NCI-H187 (cell line): Measurements from ENCODE around the gene KCNB1.

Source experiments
- DNase-seq, 2 experiments: peaks; one replicate each; lab custom pipeline; 2025; lab: John Stamatoyannopoulos, UW

KCNB1 gene

DNA sequence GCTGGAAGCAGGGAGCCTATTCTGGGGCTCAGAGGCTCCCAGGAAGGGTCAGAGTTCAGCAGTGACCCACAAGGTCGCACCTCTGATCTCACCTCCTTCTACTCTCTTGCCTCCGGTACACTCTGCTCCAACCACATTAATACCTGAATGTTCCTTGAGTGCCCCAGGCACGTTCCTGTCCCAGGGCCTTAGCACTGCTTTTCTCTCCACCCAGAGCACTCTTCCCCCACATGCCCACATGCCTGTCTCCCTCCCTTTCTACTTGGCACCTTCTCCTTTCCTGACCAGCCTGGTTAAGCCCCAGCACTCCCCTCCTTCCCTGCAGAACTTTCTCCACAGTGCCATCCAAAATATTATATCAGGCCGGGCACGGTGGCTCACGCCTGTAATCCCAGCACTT lies 13.4 kb downstream of the KCNB1 start:
- DNase-seq, result no peak

DNA sequence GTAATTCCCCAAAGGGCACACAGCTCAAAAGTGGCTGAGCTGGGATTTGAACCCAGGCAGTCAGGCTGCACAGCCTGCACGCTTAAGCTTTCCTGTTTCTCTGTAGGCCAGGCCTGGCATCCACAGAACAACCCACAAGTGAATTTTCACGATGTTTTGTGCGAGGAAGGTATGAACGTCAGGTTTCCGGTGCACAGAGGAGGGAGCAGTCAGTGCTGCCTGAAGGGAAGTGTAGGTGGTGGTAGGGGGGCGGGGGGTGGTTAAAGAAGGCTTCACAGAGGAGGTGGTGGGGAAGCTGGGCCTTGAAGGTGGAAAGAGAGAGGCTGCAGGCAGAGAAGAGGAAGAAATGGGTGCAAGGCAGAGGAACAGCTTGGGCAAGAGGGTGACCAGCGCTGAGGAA lies 14.1 kb downstream of the KCNB1 start:
- no peak for DNase-seq

DNA sequence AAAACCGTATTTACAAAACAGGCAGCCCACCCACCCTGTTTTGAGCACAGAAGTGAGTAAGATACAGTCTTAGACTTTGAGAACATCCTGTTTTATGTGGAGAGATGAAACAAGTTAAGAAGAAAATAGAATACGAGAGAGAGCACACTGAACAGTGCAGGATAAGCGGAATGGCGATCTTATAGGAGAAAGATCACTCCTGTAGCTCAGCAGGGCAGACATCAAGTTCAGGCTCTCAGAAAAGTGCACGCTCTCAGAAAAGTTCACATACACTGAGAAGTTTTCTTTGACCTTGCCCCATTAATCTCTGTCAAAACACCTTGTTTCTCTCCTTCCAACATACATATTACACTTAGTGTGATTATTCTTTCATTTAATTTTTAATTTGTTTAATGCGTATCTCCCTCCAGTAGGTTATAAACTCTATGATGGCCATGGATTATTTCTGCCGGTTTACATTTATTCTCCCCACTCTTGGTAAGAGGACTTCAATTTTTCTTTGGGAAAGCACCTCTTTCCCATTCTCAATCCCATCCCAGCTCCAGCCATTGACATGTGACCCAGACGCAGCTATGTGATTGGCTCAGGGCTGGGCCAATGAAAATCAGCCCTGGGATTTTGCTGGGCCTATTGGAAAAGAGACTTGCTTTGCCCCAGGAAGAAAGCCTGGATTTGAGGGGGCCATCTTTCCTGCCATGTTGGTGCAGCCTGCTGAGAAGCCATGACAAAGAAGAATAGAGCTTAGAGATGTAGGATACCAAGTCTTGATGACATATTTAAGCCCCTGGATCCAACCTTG lies 16.2 kb downstream of the KCNB1 start:
- DNase-seq, result no peak

DNA sequence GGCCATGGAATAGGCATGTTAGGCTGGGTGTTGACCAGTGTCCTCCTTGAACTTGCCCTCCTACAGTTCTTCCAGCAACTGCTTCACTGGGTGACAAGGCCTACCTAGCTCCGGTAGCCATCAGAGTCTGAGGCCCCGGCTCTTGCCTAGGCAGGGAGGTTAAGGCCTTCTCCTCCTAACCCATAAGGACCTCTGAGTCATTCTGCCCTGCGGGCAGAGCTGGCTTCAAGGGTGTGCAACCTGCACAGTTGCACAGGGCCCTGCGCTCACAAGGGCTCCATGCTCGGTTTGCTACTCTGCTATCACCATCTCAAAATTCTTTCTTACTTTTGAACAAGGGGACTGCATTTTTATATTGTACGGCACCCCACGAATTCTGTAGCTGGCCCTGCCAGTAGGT lies 17.9 kb downstream of the KCNB1 start:
- no peak for DNase-seq

- DNase-seq, result no peak
Observed at GRCh38 chr20:49462626-49463025, 19.8 kb downstream of the KCNB1 start.

DNA sequence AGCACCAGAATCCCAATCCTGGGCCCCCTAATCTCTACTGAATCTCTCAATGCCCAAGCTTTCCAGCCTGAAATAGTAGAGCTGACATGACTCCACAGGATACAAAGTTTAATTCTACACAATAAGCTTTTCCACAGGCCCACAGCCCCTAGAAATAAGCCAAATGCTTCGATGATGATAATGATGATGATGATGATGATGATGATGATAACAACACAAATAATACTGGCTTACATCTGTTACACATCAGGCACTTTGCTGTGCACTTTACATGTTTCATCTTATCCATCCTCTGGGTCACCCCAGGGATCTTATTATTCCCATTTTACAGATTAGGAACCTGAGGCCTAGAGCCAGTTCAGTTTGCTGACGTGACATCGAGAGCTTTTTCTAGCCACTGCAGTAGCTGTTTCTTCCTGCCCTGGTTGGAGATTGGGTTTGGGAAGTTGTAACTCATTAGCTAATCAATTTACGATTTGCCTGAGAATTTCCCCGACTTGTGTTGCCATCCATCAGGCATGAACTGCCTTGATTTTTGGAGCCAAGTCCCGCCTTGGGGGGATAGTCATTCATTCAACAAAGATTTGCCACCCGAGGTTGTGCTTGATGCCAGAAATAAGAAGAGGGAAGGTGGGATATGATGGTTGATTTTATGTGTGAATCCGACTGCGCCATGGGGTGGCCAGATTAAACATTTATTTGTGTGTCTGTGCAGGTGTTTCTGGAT lies 20.4 kb downstream of the KCNB1 start:
- DNase-seq, result no peak

GRCh38 chr20:49460916-49461315 lies 21.6 kb downstream of the KCNB1 start:
- no peak for DNase-seq

GRCh38 chr20:49460131-49460530 lies 22.3 kb downstream of the KCNB1 start:
- no peak for DNase-seq

DNA sequence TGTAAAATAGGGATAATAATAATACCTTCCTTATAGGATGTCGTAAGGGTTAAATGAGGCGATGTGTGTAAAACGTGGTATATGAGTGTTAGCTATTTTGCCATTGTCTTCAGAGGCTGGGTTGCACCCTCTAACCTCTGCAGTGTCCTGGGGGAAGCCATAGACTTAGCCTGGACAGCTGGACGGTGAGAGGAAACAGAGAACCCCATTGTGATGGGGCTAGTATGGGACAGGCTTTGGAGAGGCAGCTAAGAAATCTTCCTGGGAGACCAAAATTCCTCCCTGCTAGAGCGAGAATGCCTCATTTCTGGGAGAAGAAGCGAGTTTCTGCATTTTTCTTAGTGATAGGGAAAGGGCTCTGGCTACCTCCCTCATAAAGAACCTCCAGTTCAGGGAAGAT lies 22.8 kb downstream of the KCNB1 start:
- DNase-seq, result no peak

GRCh38 chr20:49457444-49457843 lies 25.0 kb downstream of the KCNB1 start:
- no peak for DNase-seq

DNA sequence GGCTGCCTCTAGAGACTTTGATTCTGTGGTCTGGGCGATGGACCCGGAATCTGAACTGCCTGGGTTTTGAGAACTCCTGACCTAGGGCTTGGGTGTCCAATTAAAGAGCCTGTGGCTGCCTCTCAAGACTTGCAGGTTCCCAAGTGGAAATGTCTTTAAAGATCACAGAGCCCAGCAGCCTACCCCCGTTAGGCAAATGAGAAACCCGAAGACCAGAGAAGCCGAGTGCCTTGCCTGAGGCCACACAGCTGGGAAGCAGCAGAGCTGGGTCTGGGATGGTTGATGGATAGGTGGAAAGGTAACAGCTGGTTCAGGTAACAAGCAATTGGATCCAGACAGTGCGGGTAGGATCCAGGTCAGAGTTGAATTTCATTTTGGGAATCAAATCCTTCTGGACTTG lies 25.8 kb downstream of the KCNB1 start:
- DNase-seq, result no peak

DNA sequence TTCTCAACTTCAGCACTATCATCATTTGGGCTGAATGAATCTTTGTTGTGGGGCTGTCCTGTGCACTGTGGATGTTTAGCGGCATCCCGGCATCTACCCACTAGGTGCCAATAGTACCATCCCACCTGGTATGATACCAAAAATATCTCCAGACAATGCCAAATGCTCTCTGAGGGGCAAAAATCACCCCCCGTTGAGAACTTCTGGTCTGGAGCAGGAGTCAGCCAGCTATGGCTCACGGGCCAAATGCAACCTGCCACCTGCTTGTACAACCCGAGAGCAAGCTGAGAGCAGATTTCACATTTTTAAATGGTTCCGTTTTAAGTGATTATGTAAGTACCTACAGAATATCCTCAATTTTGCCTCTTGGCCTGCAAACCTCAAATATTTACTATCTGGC lies 26.8 kb downstream of the KCNB1 start:
- no peak for DNase-seq

DNA sequence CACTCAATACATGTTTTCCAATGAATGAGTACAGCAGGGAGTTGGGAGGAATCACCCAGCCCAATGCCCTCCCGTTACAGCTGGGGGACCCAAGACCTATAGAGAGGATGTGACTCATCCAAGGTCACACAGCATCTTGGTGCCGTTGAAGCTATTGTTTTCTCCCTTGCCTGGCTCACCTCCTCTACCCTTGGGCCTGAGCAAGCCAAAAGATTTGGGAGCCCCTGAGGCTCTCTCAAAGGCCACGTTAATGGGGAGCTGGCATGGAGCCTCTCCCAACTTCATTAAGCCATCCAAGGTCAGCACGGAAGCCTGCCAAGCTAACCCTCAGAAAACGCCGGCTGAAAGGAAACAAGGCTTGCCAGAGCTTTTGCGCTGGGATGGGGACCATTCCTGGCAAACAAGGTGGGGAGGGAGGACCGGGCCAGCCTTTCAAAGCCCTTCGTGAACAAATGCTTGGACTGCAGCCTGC lies 30.4 kb downstream of the KCNB1 start:
- DNase-seq, result no peak

DNA sequence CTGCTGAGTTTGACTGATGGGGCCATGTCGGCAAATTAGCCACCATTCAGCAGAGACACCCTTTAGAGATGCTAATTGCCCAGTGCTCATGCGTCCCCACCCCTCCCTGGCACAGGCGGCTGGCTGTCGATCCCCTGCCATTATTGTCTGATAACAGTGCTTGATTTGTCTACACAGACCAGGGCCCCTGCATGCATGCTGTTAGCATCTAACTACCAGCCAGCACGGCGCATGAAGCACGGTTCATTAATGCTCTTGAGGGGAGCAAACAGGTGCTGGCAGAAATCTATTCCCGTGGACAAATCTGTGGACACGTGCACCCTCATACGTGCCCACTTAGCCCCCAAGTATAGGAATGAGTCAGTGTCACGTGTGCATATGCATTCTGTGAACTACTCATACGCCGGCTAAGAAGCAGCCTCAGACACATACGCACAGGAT lies 32.2 kb downstream of the KCNB1 start:
- no peak for DNase-seq

GRCh38 chr20:49448917-49449316 lies 33.6 kb downstream of the KCNB1 start:
- no peak for DNase-seq

GRCh38 chr20:49447946-49448809 lies 34.3 kb downstream of the KCNB1 start:
- no peak for DNase-seq

- DNase-seq, result no peak
Observed at GRCh38 chr20:49447364-49447763, 35.1 kb downstream of the KCNB1 start.

DNA sequence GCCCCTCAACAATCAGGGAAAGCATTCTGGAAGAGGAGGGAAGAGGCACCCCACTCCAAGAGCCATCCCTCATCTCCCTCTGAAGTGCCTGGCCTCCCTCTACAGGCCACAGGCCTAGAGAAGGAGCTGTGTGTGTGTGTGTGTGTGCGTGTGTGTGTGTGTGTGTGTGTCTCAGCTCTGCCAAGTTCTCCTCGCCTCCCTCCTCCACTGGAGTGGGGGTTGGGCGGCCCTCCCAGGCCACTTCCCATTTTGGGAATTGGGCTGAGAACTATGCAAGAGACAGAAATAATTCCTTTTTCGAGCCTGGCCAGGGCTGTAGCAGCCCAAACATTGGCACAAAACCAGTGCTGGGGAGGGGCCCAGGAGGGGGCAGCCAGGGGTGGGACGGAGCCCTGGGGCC lies 35.7 kb downstream of the KCNB1 start:
- no peak for DNase-seq

DNA sequence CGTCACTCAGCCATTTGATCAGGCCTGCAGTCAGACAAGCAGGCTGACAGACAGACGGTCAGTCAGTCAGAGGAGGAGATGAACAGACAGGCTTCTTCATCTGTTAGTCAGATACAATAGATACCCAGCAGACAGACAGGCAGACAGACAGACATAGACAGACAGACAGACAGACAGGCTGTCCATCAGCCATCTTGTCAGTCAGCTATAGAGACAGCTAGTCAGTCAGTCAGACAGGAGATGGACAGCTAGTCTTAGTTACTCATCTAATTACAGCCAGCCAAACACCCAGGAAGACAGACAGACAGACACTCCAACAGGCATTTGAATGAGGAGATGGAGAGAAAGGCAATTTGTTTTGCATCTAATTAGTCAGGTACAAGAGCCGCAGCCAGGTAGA lies 36.4 kb downstream of the KCNB1 start:
- DNase-seq, result no peak

DNA sequence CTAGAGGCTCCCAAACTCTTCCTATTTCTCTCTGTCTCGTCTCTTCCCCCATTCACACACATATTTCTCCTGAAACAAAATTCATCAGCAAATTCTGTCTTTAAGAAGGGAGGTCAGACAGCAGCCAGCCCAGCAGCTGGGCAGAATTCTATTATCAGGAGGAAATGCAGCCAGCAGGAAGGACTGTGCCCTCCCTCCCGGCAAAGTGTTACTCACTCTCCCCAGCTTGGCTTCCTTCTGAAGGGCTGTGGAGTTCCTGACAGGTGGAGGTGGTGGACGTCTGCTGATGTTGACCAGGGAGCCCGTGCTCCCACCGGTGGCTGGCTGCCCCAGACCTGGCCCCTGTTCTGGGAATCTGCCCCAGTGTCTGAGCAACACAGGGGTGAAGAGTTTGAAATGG lies 37.3 kb downstream of the KCNB1 start:
- DNase-seq, result no peak

GRCh38 chr20:49444553-49444990 lies 37.9 kb downstream of the KCNB1 start:
- DNase-seq, result no peak

DNA sequence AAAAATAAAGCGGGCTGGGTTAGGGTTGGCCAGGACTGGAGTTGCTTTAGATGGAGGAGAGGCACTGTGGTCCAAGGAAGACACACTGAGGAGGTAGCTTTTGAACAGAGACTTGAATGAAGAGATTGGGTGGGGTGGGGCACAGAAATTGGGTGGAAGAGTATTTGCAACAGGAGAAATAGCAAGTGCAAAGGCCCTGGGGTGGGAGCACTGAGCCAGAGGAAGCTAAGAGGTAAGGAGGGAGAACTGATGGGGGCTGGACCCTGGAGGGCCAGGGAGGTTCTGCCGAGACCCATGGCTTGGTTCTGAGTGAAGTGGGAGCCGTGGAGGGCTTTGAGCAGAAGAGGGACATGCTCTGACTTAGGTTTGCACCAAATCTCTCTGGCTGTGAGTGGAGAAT lies 45.4 kb downstream of the KCNB1 start:
- DNase-seq, result no peak
